Transverse colon (tissue), 4 donors: ENCODE results near the gene MAP4. TPM values are rescaled to one million over a fixed set of nuclear protein-coding genes. Genes with fewer than 3 reads are reported as not detected.

Experiments
- DNase-seq: peaks from one replicate; pipeline ENCODE4 v3.0.0-alpha.2; 2019
- H3K27ac ChIP-seq, 4 donors: fragments of 200-600 bp; sonication (generic); 2 replicates each; pipeline ENCODE4 v1.5.1; 2016 to 2018; ENCODE audit warnings: inconsistent platforms in 4 of 4
- H3K27me3 ChIP-seq: fragments of 200-600 bp; sonication (generic); 2 replicates; pipeline ENCODE4 v1.5.1; 2017; ENCODE audit warnings: inconsistent platforms
- H3K36me3 ChIP-seq, 4 donors: fragments of 200-600 bp; sonication (generic); 2 replicates each; pipeline ENCODE4 v1.5.1; 2017 to 2019; ENCODE audit warnings: inconsistent platforms in 4 of 4
- H3K4me1 ChIP-seq, 4 donors: fragments of 200-600 bp; sonication (generic); 2 replicates each; pipeline ENCODE4 v1.5.1; 2017 to 2020; ENCODE audit warnings: inconsistent platforms in 4 of 4
- H3K4me3 ChIP-seq, 4 donors: fragments of 200-600 bp; sonication (generic); 1 replicate in 1 of 4; 2 replicates in 3 of 4; pipeline versions ENCODE4 v1.5.1 to v1.6.1; 2017 to 2019; ENCODE audit warnings: inconsistent platforms in 4 of 4
- H3K9me3 ChIP-seq, 2 donors: fragments of 200-600 bp; sonication (generic); 2 replicates each; pipeline ENCODE4 v1.5.1; 2017 to 2019; ENCODE audit warnings: inconsistent platforms in 2 of 2
- EP300 ChIP-seq: sonication (generic); formaldehyde crosslinking; IDR thresholded peaks from one replicate; pipeline ENCODE4 v1.6.1; 2017; ENCODE audit warnings: antibody characterized with exemption, low read depth
- POLR2A ChIP-seq: fragments of 450-650 bp; IDR thresholded peaks from one replicate; pipeline ENCODE4 v1.6.1; 2016; ENCODE audit warnings: antibody characterized with exemption, mild to moderate bottlenecking, moderate library complexity
- POLR2AphosphoS5 ChIP-seq, 3 donors: sonication (generic); formaldehyde crosslinking; IDR thresholded peaks; one replicate each; pipeline ENCODE4 v1.6.1; 2016; ENCODE audit warnings: antibody characterized with exemption in 3 of 3
- WGBS, 2 donors: methylation state at CpG; one replicate each; pipeline ENCODE4 v1.1.5; 2018; ENCODE audit warnings: low coverage in 1 of 2; 5-methylcytosine and 5-hydroxymethylcytosine counted together
- in situ Hi-C, 4 donors: fragments of 200-750 bp; cut with MboI; loops; one replicate each; pipeline versions ENCODE4 v1.15.0 to v1.15.1; 2017; ENCODE audit warnings: low sequenced_read_pairs in 3 of 4, low pct_ligation_motif_present in 1 of 4, low pct_unique_long_range_greater_than_20kb in 1 of 4
- intact Hi-C: fragments of 100-400 bp; cut with DNase I; formaldehyde crosslinking; loops from one replicate; pipeline ENCODE4 v1.15.1; 2023; ENCODE audit warnings: low total_unique reads
- total RNA-seq, 4 donors: library from RNA; depleted of rRNA; stranded (reverse); fragments of >200 nt; gene quantifications; one replicate each; pipeline ENCODE4 v1.1.0, GENCODE V29; 2016
- TF ChIP-seq, protein P1 (sequence below), 5 experiments: fragments of 200-600 bp in 3 of 5; fragments of 450-650 bp in 2 of 5; sonication (generic) in 3 of 5; IDR thresholded peaks; 1 replicate in 2 of 5; 2 replicates in 3 of 5; pipeline ENCODE4 v1.5.1; 2016 to 2017; ENCODE audit warnings: antibody characterized with exemption in 5 of 5, inconsistent platforms in 3 of 5, mild to moderate bottlenecking in 2 of 5, moderate library complexity in 1 of 5

Gene MAP4
- total RNA-seq, 4 donors from 2014 or later, result 68.8 to 148 (median 82.9) TPM

DNA sequence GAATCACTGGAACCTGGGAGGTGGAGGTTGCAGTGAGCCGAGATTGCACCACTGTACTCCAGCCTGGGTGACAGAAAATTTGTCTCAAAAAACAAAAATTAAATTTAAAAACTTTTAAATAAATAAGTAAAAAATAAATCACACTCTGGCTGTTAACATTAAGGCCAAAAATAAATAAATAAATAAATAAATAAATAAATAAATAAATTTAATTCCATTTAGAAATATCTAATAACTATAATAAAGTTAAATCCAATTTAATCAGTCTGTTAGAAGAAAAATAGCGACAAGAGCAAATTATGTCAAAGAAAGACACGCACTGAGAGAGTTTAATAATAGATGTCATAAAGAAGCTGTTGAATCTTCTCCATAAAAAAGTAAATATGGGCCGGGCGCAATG lies 13.4 kb downstream of the MAP4 start:
- 89 to 97% methylated on average over 5 of the region's 5 CpGs for WGBS, 2 donors
- intact Hi-C loops (no loop called here), in situ Hi-C loops (no loop called here)
- Histone ChIP-seq H3K27ac (no peak overlapping the region), H3K4me3 (no peak overlapping the region), H3K36me3 (no peaks in the 10 kb centered on the region), H3K9me3 (no peaks in the 10 kb centered on the region), H3K27me3 (no peaks in the 10 kb centered on the region), H3K4me1 (peaks cover 0 to 16% (median 0%) of the 10 kb centered on the region in 4 donors)
- DNase-seq, result no peak
- TF ChIP-seq POLR2A, result no peak

DNA sequence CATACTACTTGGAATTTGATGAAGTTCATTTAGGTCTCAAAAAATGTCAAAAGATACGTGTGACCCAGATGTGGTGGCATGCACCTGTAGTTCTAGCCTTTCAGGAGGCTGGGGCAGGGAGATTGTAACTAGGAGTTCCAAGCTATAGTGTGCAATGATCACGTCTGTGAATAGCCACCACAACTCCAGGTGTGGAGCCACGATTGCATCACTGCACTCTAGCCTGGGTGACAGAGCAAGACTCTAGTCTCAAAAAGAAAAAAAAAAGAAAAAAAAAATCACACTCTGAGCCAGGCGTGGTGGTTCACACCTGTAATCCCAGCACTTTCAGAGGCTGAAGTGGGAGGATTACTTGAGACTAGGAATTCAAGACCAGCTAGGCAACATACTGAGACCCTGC lies 14.2 kb downstream of the MAP4 start:
- intact Hi-C loops, result no loop called here
- no peaks in the 10 kb centered on the region for H3K27me3 ChIP-seq
- no peak overlapping the region for H3K4me3 ChIP-seq
- TF ChIP-seq POLR2A, result no peak
- TF ChIP-seq, protein P1, sequence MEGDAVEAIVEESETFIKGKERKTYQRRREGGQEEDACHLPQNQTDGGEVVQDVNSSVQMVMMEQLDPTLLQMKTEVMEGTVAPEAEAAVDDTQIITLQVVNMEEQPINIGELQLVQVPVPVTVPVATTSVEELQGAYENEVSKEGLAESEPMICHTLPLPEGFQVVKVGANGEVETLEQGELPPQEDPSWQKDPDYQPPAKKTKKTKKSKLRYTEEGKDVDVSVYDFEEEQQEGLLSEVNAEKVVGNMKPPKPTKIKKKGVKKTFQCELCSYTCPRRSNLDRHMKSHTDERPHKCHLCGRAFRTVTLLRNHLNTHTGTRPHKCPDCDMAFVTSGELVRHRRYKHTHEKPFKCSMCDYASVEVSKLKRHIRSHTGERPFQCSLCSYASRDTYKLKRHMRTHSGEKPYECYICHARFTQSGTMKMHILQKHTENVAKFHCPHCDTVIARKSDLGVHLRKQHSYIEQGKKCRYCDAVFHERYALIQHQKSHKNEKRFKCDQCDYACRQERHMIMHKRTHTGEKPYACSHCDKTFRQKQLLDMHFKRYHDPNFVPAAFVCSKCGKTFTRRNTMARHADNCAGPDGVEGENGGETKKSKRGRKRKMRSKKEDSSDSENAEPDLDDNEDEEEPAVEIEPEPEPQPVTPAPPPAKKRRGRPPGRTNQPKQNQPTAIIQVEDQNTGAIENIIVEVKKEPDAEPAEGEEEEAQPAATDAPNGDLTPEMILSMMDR (IDR thresholded peaks at IDR 0.05), result no peak
- no peak for TF ChIP-seq EP300
- no peak for TF ChIP-seq POLR2AphosphoS5 (IDR thresholded peaks at IDR 0.05)
- H3K27ac ChIP-seq, result no peak overlapping the region
- H3K9me3 ChIP-seq, result no peaks in the 10 kb centered on the region
- WGBS, 2 donors, result 78 to 90% methylated on average over 2 to 4 of the region's 4 CpGs
- in situ Hi-C loops, result no loop called here
- no peaks in the 10 kb centered on the region for H3K36me3 ChIP-seq
- peaks cover 0 to 17% (median 0%) of the 10 kb centered on the region in 4 donors for H3K4me1 ChIP-seq
- no peak for DNase-seq

DNA sequence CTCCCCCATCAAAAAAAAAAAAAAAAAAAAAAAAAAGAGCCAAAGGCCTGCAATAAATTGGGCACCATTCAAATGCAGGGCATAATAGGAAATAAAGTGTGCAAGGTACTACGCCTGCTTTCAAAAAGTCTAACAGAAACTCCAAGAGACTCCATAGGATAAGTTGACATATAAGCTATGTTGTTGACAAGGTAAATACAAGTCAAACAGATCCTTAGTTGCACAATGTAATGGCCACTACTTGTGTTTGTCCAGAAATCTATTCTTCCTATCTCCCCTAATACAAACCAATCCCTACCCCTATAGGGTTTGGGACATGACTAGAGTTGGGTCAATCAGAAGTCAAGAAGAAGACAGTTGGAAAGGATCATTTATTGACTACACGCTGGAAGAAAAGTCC lies 16.0 kb downstream of the MAP4 start:
- TF ChIP-seq EP300 (no peak), POLR2A (no peak), POLR2AphosphoS5 (IDR thresholded peaks at IDR 0.05) (no peak)
- TF ChIP-seq, protein P1 (IDR thresholded peaks at IDR 0.05), result no peak
- Histone ChIP-seq H3K27me3 (no peaks in the 10 kb centered on the region), H3K4me1 (peaks cover 0 to 17% (median 0%) of the 10 kb centered on the region in 4 donors), H3K27ac (no peak overlapping the region), H3K4me3 (no peak overlapping the region), H3K9me3 (no peaks in the 10 kb centered on the region), H3K36me3 (no peaks in the 10 kb centered on the region)
- WGBS, 2 donors, result 97 to 100% methylated on average over 1 to 2 of the region's 2 CpGs
- in situ Hi-C loops (no loop called here), intact Hi-C loops (no loop called here)
- no peak for DNase-seq

DNA sequence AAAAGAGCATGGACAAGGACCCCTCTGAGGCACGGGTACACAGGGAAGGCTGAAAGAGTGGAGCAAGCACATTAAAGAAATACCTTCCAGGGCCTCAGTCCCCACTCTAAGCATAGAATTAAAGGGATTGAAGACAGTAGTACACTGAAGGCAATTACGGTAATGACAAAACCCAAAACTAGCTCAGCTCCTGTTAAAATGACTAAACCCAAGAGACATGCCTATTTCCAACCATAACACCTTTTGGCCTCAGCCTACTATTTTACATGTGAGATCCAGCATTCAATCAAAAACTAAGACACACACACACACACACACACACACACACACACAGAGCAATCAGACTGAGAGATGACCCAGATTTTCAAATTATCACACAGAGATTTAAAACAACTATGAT lies 19.8 kb downstream of the MAP4 start:
- DNase-seq, result no peak
- Histone ChIP-seq H3K4me1 (peaks cover 0 to 16% (median 0%) of the 10 kb centered on the region in 4 donors), H3K9me3 (no peaks in the 10 kb centered on the region), H3K27ac (no peak overlapping the region), H3K36me3 (no peaks in the 10 kb centered on the region), H3K4me3 (no peak overlapping the region), H3K27me3 (no peaks in the 10 kb centered on the region)
- TF ChIP-seq, protein P1 (IDR thresholded peaks at IDR 0.05), result no peak
- TF ChIP-seq EP300, result no peak
- no peak for TF ChIP-seq POLR2AphosphoS5 (IDR thresholded peaks at IDR 0.05)
- no peak for TF ChIP-seq POLR2A
- intact Hi-C loops (loop anchor here (10.0 kb wide), 1 partner anchor 158 kb away; no protein-coding TSS in a partner anchor), in situ Hi-C loops (loop anchor here in 3 of 4 donors (10.0 to 25.0 kb wide), 2 partner anchors 159 to 162 kb away; no protein-coding TSS in a partner anchor)
- WGBS, 2 donors, result 70 to 88% methylated on average over 2 of the region's 2 CpGs

DNA sequence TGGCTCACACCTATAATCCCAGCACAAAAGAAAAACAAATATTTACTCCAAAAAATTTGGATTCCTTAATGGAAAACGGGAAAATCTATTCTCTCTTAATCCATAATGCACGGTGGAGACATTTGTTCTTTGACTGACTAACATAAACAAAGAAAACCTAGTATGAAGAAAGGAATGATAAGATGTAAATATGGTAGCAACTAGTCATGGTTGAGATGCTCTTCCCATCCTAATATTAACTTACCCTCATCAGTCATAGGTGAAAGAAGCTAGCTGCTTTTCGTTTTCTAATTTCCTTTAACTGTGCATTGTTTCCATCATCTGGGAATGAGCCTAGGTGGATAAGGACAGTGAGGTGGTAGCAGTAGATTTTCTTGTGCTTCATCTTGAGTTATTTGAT lies 22.0 kb downstream of the MAP4 start:
- 79 to 83% methylated on average over 3 of the region's 3 CpGs for WGBS, 2 donors
- intact Hi-C loops, result loop anchor here (10.0 kb wide), 1 partner anchor 161 kb away; no protein-coding TSS in a partner anchor

More for the DNA sequence above, 22.0 kb downstream of the MAP4 start:
- DNase-seq, result no peak
- no peak overlapping the region for H3K4me3 ChIP-seq
- H3K27me3 ChIP-seq, result no peaks in the 10 kb centered on the region
- in situ Hi-C loops, result loop anchor here in 3 of 4 donors (10.0 to 25.0 kb wide), 2 partner anchors 157 to 159 kb away; no protein-coding TSS in a partner anchor
- H3K27ac ChIP-seq, result no peak overlapping the region
- H3K36me3 ChIP-seq, result no peaks in the 10 kb centered on the region
- H3K9me3 ChIP-seq, result no peaks in the 10 kb centered on the region
- TF ChIP-seq POLR2A (no peak), EP300 (no peak), POLR2AphosphoS5 (IDR thresholded peaks at IDR 0.05) (no peak)
- TF ChIP-seq, protein P1 (IDR thresholded peaks at IDR 0.05), result no peak
- H3K4me1 ChIP-seq, result peaks cover 0 to 10% (median 0%) of the 10 kb centered on the region in 4 donors
